Large intestine (tissue), 3 donors: ENCODE data around the gene SH3RF3. TPM values are rescaled to one million over a fixed set of nuclear protein-coding genes. Genes with fewer than 3 reads are reported as not detected.

Experiments used
- DNase-seq, 2 donors: peaks; one replicate each; pipeline versions ENCODE4 v3.0.0 to v3.0.0-alpha.2; 2013
- H3K27ac ChIP-seq: one replicate; pipeline ENCODE4 v1.5.1; 2013; ENCODE audit warnings: low read length
- H3K27me3 ChIP-seq: 2 replicates; pipeline ENCODE4 v1.6.1; 2013; ENCODE audit warnings: low read length; ENCODE audit not compliant: control insufficient read depth, insufficient read depth
- H3K36me3 ChIP-seq: 2 replicates; pipeline ENCODE4 v1.6.1; 2013; ENCODE audit warnings: low read length; ENCODE audit not compliant: control insufficient read depth, insufficient read depth
- H3K4me1 ChIP-seq: one replicate; pipeline ENCODE4 v1.6.1; 2013; ENCODE audit warnings: low read length; ENCODE audit not compliant: control insufficient read depth, insufficient read depth
- H3K4me3 ChIP-seq: one replicate; pipeline ENCODE4 v1.5.1; 2013; ENCODE audit warnings: low read length
- H3K9me3 ChIP-seq: one replicate; pipeline ENCODE4 v1.6.1; 2013; ENCODE audit warnings: mild to moderate bottlenecking, low read depth, low read length, moderate library complexity; ENCODE audit not compliant: control insufficient read depth
- WGBS: methylation state at CpG from one replicate; pipeline ENCODE4 v1.1.5; 2013; ENCODE audit warnings: low lambda C conversion rate; ENCODE audit not compliant: insufficient coverage; 5-methylcytosine and 5-hydroxymethylcytosine counted together
- polyA plus RNA-seq: library from polyadenylated mRNA; unstranded; fragments of 120-200 nt; gene quantifications from one replicate; pipeline ENCODE4 v1.2.1, GENCODE V29; 2013

The SH3RF3 gene
- polyA plus RNA-seq, 1 donor, result 3.0 TPM

- no peaks in the 10 kb centered on the region for H3K27me3 ChIP-seq
- 100% methylated on average over 1 of the region's 4 CpGs for WGBS
- peaks cover 3% of the 10 kb centered on the region for H3K9me3 ChIP-seq
- H3K27ac ChIP-seq, result no peak overlapping the region
- DNase-seq, result no peak
- no peaks in the 10 kb centered on the region for H3K4me1 ChIP-seq
- no peaks in the 10 kb centered on the region for H3K36me3 ChIP-seq
- H3K4me3 ChIP-seq, result no peak overlapping the region
These were observed 39.3 kb upstream of the SH3RF3 start for GRCh38 chr2:109089602-109090300.

DNA sequence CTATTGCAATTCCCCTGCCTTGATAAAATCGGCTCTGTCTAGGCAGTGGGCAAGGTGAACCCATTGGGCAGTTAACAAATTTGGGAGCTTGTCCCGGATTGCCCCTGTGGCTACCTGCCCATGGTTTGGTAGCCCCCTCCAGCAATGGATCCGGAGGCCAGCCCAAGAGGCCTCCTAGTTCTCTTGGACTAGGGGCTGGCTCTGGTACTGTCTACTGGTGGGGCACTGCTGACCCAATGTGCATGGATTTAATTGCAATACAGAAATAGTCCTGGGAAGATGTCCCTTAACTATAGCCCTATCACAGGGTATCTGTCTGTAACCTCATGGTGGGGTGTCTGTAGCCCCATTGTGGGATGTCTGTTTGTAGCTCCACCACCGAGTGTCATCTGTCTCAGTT, 37.5 kb upstream of the SH3RF3 start:
- Histone ChIP-seq H3K27ac (no peak overlapping the region), H3K36me3 (no peaks in the 10 kb centered on the region), H3K9me3 (peaks cover 3% of the 10 kb centered on the region), H3K4me3 (no peak overlapping the region), H3K27me3 (no peaks in the 10 kb centered on the region), H3K4me1 (no peaks in the 10 kb centered on the region)
- no CpG with 5 or more reads among the region's 4 CpGs for WGBS
- no peak for DNase-seq

DNA sequence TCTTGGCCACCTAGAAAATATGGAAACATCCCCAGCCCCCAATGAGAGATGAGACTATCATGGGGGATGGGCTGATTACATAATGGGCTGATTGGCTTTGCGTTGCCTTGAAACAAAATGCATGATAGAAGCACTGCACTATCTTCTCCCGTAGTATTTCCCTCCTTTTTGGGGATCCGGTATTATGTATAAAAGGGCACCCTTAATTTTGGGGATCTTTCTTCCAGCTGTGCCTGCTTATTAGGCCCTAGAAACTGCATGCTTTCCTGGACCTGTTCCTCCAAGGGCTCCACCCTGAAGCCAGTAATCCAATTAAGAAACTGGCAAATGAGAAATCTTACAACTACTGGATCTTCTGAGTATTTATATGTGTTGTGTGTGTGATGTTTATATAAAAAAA, 34.9 kb upstream of the SH3RF3 start:
- H3K4me1 ChIP-seq, result no peaks in the 10 kb centered on the region
- no peaks in the 10 kb centered on the region for H3K27me3 ChIP-seq
- no peaks in the 10 kb centered on the region for H3K36me3 ChIP-seq
- DNase-seq, result no peak
- no peak overlapping the region for H3K27ac ChIP-seq
- H3K9me3 ChIP-seq, result peaks cover 3% of the 10 kb centered on the region
- no peak overlapping the region for H3K4me3 ChIP-seq
- WGBS, result 93% methylated on average over 2 of the region's 3 CpGs

DNA sequence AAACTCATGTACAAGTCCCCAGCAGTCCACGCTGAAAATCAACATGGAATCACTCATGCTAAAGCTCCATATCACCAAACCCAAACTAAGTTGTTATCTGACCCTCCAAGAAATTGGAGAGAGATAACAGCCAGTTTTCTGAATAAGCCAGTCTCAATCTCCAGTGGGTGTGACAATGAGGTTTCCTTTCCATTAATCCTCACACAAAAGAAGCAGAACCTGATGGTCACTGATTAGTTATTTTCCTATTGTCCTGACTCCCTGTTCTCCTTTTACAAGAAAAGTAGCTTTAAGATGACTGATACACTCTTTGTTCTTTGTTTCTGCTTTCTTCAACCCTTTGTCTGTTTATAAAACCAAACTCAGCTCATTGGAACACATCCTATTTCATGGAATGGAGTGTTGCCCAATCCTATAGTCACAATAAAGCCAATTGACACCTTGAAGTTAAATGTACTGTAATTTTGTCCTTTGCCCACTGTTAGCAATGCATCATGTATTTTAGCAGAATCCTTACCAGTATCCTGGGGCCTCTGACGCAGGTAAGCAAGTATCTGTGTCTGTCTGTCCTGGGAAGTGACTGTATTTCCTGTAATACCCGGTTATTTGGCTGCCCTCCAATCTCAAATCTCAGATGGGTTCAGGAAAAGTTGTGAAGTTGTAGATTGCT, 30.6 kb upstream of the SH3RF3 start:
- WGBS, result no CpG with 5 or more reads among the region's 3 CpGs
- H3K4me3 ChIP-seq, result no peak overlapping the region
- no peak overlapping the region for H3K27ac ChIP-seq
- no peaks in the 10 kb centered on the region for H3K36me3 ChIP-seq
- H3K4me1 ChIP-seq, result peaks cover 4% of the 10 kb centered on the region
- peaks cover 3% of the 10 kb centered on the region for H3K9me3 ChIP-seq
- no peaks in the 10 kb centered on the region for H3K27me3 ChIP-seq
- DNase-seq, result no peak

GRCh38 chr2:109098921-109099273, 30.1 kb upstream of the SH3RF3 start:
- H3K4me1 ChIP-seq, result peaks cover 4% of the 10 kb centered on the region
- no peaks in the 10 kb centered on the region for H3K36me3 ChIP-seq
- H3K27ac ChIP-seq, result no peak overlapping the region
- no CpG with 5 or more reads among the region's 7 CpGs for WGBS
- H3K9me3 ChIP-seq, result peaks cover 3% of the 10 kb centered on the region
- no peaks in the 10 kb centered on the region for H3K27me3 ChIP-seq
- DNase-seq, result no peak
- no peak overlapping the region for H3K4me3 ChIP-seq

DNA sequence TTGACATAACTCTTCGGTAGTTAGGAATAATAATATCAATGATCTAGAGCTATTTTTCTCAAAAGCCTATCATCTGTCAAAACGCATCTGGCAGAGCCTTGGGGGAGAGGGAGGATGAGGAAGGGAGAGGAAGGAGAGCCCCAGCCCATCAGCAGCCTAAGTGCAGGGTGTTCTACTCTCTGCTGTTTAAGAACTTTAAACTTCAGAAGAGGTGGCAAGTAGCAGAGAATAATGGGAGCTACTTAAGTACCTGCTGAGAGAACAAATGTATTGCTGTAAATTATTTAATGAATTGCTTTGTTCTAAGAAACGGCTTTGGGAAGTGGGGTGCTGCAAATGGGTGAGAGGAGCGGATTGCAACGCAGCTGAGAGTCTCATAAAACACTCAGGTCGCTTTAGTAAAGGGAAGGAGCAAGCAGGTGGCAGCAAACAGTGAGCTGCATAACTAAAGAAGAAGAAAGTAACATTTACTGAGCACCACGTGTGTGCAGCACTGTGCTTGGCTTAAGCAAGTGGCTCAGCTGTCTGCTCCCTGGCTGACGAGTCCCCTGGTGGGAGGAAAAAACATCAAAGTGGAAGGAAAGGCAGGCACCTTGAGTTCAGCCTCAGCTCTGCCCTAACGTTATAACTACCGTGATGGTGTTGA, 26.3 kb upstream of the SH3RF3 start:
- Histone ChIP-seq H3K36me3 (no peaks in the 10 kb centered on the region), H3K27me3 (no peaks in the 10 kb centered on the region), H3K9me3 (no peaks in the 10 kb centered on the region), H3K4me1 (peaks cover 7% of the 10 kb centered on the region), H3K27ac (no peak overlapping the region), H3K4me3 (no peak overlapping the region)
- DNase-seq, result peak in 1 of 2 donors; percentile 26
- no CpG with 5 or more reads among the region's 10 CpGs for WGBS

DNA sequence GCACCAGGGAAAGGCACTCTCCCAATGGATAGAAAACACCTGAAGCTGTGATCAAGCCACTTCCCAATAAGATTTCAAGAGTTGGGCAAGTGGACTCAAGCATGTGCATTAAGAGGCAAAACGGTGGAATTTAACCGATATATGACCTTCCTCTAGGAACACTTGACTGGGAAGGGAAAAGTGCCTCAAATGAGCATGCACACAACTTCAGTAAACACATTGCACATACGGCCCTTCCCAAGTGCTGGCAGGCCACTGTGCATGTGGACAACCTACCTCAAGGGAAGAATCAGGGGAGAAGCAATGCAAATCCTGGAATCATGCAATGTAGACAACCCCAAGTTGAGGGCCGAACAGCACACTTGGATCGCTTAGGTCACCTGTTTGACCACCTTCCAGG, 23.9 kb upstream of the SH3RF3 start:
- Histone ChIP-seq H3K27me3 (no peaks in the 10 kb centered on the region), H3K4me1 (peaks cover 7% of the 10 kb centered on the region), H3K9me3 (no peaks in the 10 kb centered on the region), H3K36me3 (no peaks in the 10 kb centered on the region), H3K27ac (no peak overlapping the region), H3K4me3 (no peak overlapping the region)
- 93% methylated on average over 4 of the region's 5 CpGs for WGBS
- no peak for DNase-seq

DNA sequence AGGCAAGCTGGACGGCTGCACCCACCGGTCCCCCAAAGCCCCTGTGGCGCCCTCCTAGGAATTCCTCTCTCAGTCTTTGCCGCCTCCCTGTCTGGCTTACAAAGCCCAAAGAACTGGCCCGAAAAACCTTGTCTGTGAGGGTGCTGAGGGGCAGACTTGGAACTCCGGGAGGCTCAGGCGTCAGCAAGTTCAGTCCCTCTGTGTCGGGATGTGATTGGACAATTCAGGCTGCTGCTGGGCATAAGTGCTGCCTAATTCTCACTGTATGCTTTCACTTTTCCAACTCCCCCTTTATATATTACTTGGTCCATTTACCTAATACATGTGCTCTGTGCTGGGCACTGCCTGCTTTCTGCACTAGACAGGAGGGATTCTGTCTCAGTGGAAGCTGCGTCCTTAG, 20.3 kb upstream of the SH3RF3 start:
- Histone ChIP-seq H3K9me3 (no peaks in the 10 kb centered on the region), H3K36me3 (no peaks in the 10 kb centered on the region), H3K4me1 (peaks cover 3% of the 10 kb centered on the region), H3K27me3 (no peaks in the 10 kb centered on the region), H3K27ac (no peak overlapping the region), H3K4me3 (no peak overlapping the region)
- WGBS, result no CpG with 5 or more reads among the region's 9 CpGs
- no peak for DNase-seq

DNA sequence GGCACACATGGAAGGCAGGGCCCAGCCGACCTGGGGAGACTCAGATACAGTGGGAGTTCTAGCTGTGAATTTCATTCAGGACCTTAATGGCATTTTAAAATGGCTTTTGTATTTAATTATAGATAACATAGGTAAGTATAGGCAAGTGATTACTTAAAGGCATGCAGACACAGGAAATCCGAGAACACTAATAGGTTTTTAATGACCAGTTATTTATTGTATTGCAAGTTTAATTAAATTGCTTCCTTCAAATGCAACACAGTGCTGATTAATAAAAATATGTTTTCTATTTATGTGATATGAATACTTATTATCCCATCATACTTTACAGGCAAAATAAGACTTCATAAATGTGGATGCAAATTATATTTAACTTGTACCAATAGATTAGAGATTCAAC, 19.7 kb upstream of the SH3RF3 start:
- no peak for DNase-seq
- no peak overlapping the region for H3K27ac ChIP-seq
- H3K4me1 ChIP-seq, result no peaks in the 10 kb centered on the region
- no peaks in the 10 kb centered on the region for H3K36me3 ChIP-seq
- no peak overlapping the region for H3K4me3 ChIP-seq
- WGBS, result no CpG with 5 or more reads among the region's 2 CpGs
- H3K27me3 ChIP-seq, result no peaks in the 10 kb centered on the region
- H3K9me3 ChIP-seq, result no peaks in the 10 kb centered on the region

GRCh38 chr2:109110170-109110569, 18.8 kb upstream of the SH3RF3 start:
- H3K9me3 ChIP-seq, result no peaks in the 10 kb centered on the region
- WGBS, result no CpG with 5 or more reads among the region's 7 CpGs
- no peak overlapping the region for H3K27ac ChIP-seq
- H3K27me3 ChIP-seq, result no peaks in the 10 kb centered on the region
- H3K36me3 ChIP-seq, result no peaks in the 10 kb centered on the region
- H3K4me3 ChIP-seq, result no peak overlapping the region
- no peaks in the 10 kb centered on the region for H3K4me1 ChIP-seq
- no peak for DNase-seq
